ENCODE measurements around the gene OR52N5.

The OR52N5 gene

GRCh38 chr11:5738431-5738830, 44.7 kb downstream of the OR52N5 start:
- no peak for DNase-seq (ENCODE audit: low spot score in 2 of 2)
- Mint-ChIP-seq H3K27ac (no peak overlapping the region), H3K9me3 (peaks cover 13% of the 10 kb centered on the region), H3K4me3 (no peak overlapping the region), H3K36me3 (no peaks in the 10 kb centered on the region), H3K4me1 (no peaks in the 10 kb centered on the region)
- ATAC-seq = no peak

DNA sequence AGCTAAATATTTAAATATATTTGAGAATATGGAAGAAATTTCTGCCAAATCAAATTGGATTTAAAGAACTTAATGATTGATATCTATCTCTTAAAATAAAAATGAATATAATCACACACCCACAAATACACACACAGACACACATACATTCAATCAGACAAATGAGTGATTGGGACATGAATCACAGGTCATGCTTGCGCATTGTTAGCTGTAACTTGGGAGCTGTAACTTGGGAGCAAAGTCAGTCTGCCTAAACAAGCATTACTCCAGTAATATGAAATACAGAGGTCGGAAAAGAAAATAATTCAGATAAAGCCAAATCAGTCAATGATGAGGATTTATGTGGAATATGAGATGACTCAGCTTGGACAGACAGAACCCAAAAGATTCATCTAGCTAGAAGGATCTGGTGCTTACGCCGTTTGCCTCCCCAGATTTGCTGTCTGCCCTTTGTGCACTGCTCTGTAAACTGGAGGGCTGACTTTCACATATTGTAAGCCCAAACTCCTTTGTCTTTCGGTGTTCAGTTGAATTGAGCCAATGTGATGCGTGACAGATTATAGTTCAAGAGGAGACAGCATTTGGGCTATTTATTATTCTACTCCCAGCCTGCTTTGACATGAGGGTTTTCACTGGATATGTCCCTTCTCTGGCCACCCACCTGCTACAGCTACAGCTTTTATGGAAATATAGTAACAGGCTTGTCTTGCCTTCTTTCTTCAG, 45.3 kb downstream of the OR52N5 start:
- Mint-ChIP-seq H3K4me1 (no peaks in the 10 kb centered on the region), H3K4me3 (no peak overlapping the region), H3K36me3 (no peaks in the 10 kb centered on the region), H3K9me3 (peaks cover 13% of the 10 kb centered on the region), H3K27ac (no peak overlapping the region)
- ATAC-seq = no peak
- DNase-seq (ENCODE audit: low spot score in 2 of 2) = no peak

DNA sequence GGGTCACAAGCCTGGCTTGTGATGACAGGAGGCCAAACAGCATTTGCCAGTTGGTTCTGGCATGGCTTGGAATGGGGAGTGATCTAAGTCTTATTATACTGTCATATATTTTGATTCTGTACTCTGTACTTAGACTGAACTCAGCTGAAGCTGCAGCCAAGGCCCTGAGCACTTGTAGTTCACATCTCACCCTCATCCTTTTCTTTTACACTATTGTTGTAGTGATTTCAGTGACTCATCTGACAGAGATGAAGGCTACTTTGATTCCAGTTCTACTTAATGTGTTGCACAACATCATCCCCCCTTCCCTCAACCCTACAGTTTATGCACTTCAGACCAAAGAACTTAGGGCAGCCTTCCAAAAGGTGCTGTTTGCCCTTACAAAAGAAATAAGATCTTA, 46.1 kb downstream of the OR52N5 start:
- Mint-ChIP-seq H3K4me1 (no peaks in the 10 kb centered on the region), H3K9me3 (peaks cover 13% of the 10 kb centered on the region), H3K27ac (no peak overlapping the region), H3K36me3 (no peaks in the 10 kb centered on the region), H3K4me3 (no peak overlapping the region)
- ATAC-seq (no peak), DNase-seq (ENCODE audit: low spot score in 2 of 2) (no peak)

DNA sequence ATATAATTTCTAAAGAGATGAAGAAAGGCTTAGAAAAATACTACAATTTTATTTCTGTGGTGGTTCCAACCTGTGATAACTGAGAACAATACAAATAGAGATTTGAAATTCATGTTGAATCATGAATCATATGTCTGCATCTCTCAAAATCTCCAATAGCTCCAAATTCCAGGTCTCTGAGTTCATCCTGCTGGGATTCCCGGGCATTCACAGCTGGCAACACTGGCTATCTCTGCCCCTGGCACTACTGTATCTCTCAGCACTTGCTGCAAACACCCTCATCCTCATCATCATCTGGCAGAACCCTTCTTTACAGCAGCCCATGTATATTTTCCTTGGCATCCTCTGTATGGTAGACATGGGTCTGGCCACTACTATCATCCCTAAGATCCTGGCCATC, 46.8 kb downstream of the OR52N5 start, which contains the start of gene OR56B1:
OR56B1 (plus strand) TSS at position 53 of the 400 bp plus-strand sequence; CDS start at position 122, 69 bp downstream.
- Mint-ChIP-seq H3K36me3 (no peaks in the 10 kb centered on the region), H3K9me3 (peaks cover 7% of the 10 kb centered on the region), H3K27ac (no peak within 1 kb of the TSS), H3K4me1 (no peaks in the 10 kb centered on the region), H3K4me3 (no peak within 1 kb of the TSS)
- DNase-seq (ENCODE audit: low spot score in 2 of 2) (no peak), ATAC-seq (no peak)

- no peak overlapping the region for H3K27ac Mint-ChIP-seq
- H3K36me3 Mint-ChIP-seq = no peaks in the 10 kb centered on the region
- H3K4me1 Mint-ChIP-seq = no peaks in the 10 kb centered on the region
- no peak for DNase-seq (ENCODE audit: low spot score in 2 of 2)
- ATAC-seq = no peak
- H3K4me3 Mint-ChIP-seq = no peak overlapping the region
- no peaks in the 10 kb centered on the region for H3K9me3 Mint-ChIP-seq
These were observed 55.5 kb downstream of the OR52N5 start for GRCh38 chr11:5727691-5728090.

- H3K27ac Mint-ChIP-seq = no peak overlapping the region
- H3K4me3 Mint-ChIP-seq = no peak overlapping the region
- DNase-seq (ENCODE audit: low spot score in 2 of 2) = no peak
- no peak for ATAC-seq
- no peaks in the 10 kb centered on the region for H3K4me1 Mint-ChIP-seq
- no peaks in the 10 kb centered on the region for H3K36me3 Mint-ChIP-seq
- no peaks in the 10 kb centered on the region for H3K9me3 Mint-ChIP-seq
These were observed 56.8 kb downstream of the OR52N5 start for GRCh38 chr11:5726351-5726750.

Measured in stimulated activated effector memory CD8-positive, alpha-beta T cell treated with anti-CD3 and anti-CD28 coated beads, Interleukin-12 subunit alpha, Interleukin-12 subunit beta, amount 100 ng/mL, for 72 hours (primary cell).